Measurements from ENCODE around the gene PRKD2.

- TF ChIP-seq CTCF (IDR thresholded peaks at IDR 0.05) (no peak), POLR2A (IDR thresholded peaks at IDR 0.05) (no peak)
These were observed 70.5 kb downstream of the PRKD2 start for GRCh38 chr19:46646402-46646801.

All from esophagus squamous epithelium (tissue), 4 donors.